ENCODE data around the gene TMEM150A.

DNA sequence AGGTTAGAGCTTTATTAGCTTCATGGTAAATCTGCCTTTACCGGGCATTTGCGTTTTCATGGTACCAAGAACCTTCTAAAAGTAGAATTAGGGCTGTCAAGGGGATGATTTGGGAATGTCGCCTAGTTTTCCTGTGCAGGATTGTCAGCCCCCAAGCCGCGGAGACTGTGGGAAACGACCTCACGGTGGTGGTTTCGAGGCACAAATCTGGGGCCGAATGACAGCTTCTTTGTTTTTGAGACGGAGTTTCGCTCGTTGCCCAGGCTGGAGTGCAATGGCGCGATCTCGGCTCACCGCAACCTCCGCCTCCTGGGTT, 12.9 kb upstream of the TMEM150A start:
- TF ChIP-seq CHD1 (IDR thresholded peaks at IDR 0.05; ENCODE audit: low read depth, low read length) (no peak), RFX5 (IDR thresholded peaks at IDR 0.05; ENCODE audit: low read depth, low read length) (no peak), CEBPB (IDR thresholded peaks at IDR 0.05; ENCODE audit: low read depth, low read length) (no peak), POLR2A (IDR thresholded peaks at IDR 0.05; ENCODE audit: low read depth, low read length) (no peak), MXI1 (IDR thresholded peaks at IDR 0.05; ENCODE audit: borderline replicate concordance, low read depth, low read length) (no peak), MAFK (IDR thresholded peaks at IDR 0.05; ENCODE audit: low read depth, low read length) (no peak)
- TF ChIP-seq, protein P1, sequence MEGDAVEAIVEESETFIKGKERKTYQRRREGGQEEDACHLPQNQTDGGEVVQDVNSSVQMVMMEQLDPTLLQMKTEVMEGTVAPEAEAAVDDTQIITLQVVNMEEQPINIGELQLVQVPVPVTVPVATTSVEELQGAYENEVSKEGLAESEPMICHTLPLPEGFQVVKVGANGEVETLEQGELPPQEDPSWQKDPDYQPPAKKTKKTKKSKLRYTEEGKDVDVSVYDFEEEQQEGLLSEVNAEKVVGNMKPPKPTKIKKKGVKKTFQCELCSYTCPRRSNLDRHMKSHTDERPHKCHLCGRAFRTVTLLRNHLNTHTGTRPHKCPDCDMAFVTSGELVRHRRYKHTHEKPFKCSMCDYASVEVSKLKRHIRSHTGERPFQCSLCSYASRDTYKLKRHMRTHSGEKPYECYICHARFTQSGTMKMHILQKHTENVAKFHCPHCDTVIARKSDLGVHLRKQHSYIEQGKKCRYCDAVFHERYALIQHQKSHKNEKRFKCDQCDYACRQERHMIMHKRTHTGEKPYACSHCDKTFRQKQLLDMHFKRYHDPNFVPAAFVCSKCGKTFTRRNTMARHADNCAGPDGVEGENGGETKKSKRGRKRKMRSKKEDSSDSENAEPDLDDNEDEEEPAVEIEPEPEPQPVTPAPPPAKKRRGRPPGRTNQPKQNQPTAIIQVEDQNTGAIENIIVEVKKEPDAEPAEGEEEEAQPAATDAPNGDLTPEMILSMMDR (conservative IDR thresholded peaks at IDR 0.05; ENCODE audit: low read depth, low read length), result no peak
- TF ChIP-seq, protein P2, sequence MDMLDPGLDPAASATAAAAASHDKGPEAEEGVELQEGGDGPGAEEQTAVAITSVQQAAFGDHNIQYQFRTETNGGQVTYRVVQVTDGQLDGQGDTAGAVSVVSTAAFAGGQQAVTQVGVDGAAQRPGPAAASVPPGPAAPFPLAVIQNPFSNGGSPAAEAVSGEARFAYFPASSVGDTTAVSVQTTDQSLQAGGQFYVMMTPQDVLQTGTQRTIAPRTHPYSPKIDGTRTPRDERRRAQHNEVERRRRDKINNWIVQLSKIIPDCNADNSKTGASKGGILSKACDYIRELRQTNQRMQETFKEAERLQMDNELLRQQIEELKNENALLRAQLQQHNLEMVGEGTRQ (IDR thresholded peaks at IDR 0.05; ENCODE audit: low read depth, low read length), result no peak

Measured in IMR-90 (cell line).